HCT116 (cell line): ENCODE measurements around the gene PCYT1A. TPM values are rescaled to one million over a fixed set of nuclear protein-coding genes. Genes with fewer than 3 reads are reported as not detected.
A peak's percentile ranks its signal among the peaks of the same experiment; 100 is the strongest.

Experiments
- ATAC-seq: fragments of 200-7000 bp; cut with Tn5 transposase; 2 replicates; pipeline ENCODE4 v1.9.1; 2020; ENCODE audit warnings: mild to moderate bottlenecking, moderate library complexity
- BruUV-seq: library from RNA; stranded (reverse); fragments of 400-500 nt; replicated peaks from 2 replicates; lab custom pipeline; 2021; lab: Mats Ljungman, UMichigan
- CTCF ChIA-PET: fragments of 300-600 bp; sonication (Branson Sonifier 250); formaldehyde crosslinking; loops from one replicate; lab custom pipeline; 2021; ENCODE audit warnings: antibody characterized with exemption; lab: Charles Lee
- POLR2A ChIA-PET: fragments of 300-600, 350-600 bp; sonication (Branson Sonifier 250); formaldehyde crosslinking; loops from one replicate; lab custom pipeline; 2021; ENCODE audit warnings: antibody characterized with exemption; lab: Charles Lee
- RAD21 ChIA-PET, 2 experiments: fragments of 300-600 bp; sonication (Branson Sonifier 250); formaldehyde crosslinking; loops; one replicate each; lab custom pipeline; 2023; ENCODE audit warnings: low total read pairs in 2 of 2; ENCODE audit not compliant: uncharacterized antibody in 2 of 2, unreplicated experiment in 2 of 2, low non-redundant PET in 1 of 2; lab: Charles Lee
- DNase-seq: peaks from one replicate; pipeline ENCODE4 v3.0.0-alpha.2; 2010; ENCODE audit warnings: low read depth, low spot score
- H2AFZ ChIP-seq: fragments of 200-600 bp; shearing (Covaris generic), sonication (generic); 2 replicates; pipeline ENCODE4 v1.6.1; 2017; ENCODE audit warnings: low read depth, mixed run types, mixed read lengths, antibody characterized with exemption, low read length; ENCODE audit not compliant: poor library complexity, severe bottlenecking
- H3K27ac ChIP-seq: 2 replicates; pipeline ENCODE4 v1.5.1; 2012; ENCODE audit warnings: low read depth, low read length
- H3K27me3 ChIP-seq: fragments of 200-600 bp; sonication (generic); 2 replicates; pipeline ENCODE4 v1.6.1; 2016; ENCODE audit warnings: mixed run types, low read length, mixed read lengths; ENCODE audit not compliant: insufficient read depth
- H3K36me3 ChIP-seq, 2 experiments: fragments of 200-500 bp in 1 of 2; fragments of 200-600 bp in 1 of 2; sonication (Bioruptor generic) in 1 of 2; sonication (generic) in 1 of 2; 2 replicates each; pipeline versions ENCODE4 v1.5.1 to v1.6.1; 2014 to 2016; ENCODE audit warnings: low read length in 2 of 2, inconsistent platforms in 1 of 2, mixed read lengths in 1 of 2, mixed run types in 1 of 2; ENCODE audit not compliant: insufficient read depth in 2 of 2, control insufficient read depth in 1 of 2
- H3K4me1 ChIP-seq, 2 experiments: fragments of 200-600 bp in 1 of 2; sonication (generic) in 1 of 2; 2 replicates each; pipeline versions ENCODE4 v1.5.1 to v1.6.1; 2012 to 2017; ENCODE audit warnings: low read length in 2 of 2, inconsistent platforms in 1 of 2, mild to moderate bottlenecking in 1 of 2, mixed read lengths in 1 of 2, mixed run types in 1 of 2, moderate library complexity in 1 of 2; ENCODE audit not compliant: insufficient read depth in 2 of 2, control insufficient read depth in 1 of 2
- H3K4me2 ChIP-seq: fragments of 200-600 bp; sonication (generic); 2 replicates; pipeline ENCODE4 v1.6.1; 2017; ENCODE audit warnings: mixed run types, low read length, mixed read lengths
- H3K4me3 ChIP-seq, 2 experiments: fragments of 200-600 bp in 1 of 2; sonication (generic) in 1 of 2; replicated peaks in 1 of 2; 2 replicates each; pipeline ENCODE4 v1.5.1; 2011 to 2016; ENCODE audit warnings: low read length in 2 of 2, control low read depth in 1 of 2, low read depth in 1 of 2, mild to moderate bottlenecking in 1 of 2, mixed read lengths in 1 of 2, mixed run types in 1 of 2
- H3K79me2 ChIP-seq: fragments of 200-600 bp; sonication (generic); 2 replicates; pipeline ENCODE4 v1.6.1; 2017; ENCODE audit warnings: mild to moderate bottlenecking, mixed run types, low read length, moderate library complexity, mixed read lengths; ENCODE audit not compliant: insufficient read depth
- H3K9ac ChIP-seq: fragments of 200-600 bp; sonication (generic); 2 replicates; pipeline ENCODE4 v1.6.1; 2016; ENCODE audit warnings: low read length, mixed read lengths
- H3K9me2 ChIP-seq: fragments of 200-600 bp; sonication (generic), shearing (Covaris generic); 2 replicates; pipeline ENCODE4 v1.6.1; 2017; ENCODE audit warnings: mixed run types, mild to moderate bottlenecking, moderate library complexity; ENCODE audit not compliant: insufficient read depth
- H3K9me3 ChIP-seq, 2 experiments: fragments of 200-500 bp in 1 of 2; fragments of 200-600 bp in 1 of 2; sonication (Bioruptor generic) in 1 of 2; sonication (generic) in 1 of 2; 2 replicates each; pipeline ENCODE4 v1.6.1; 2014 to 2017; ENCODE audit warnings: low read length in 2 of 2, mixed read lengths in 2 of 2, inconsistent platforms in 1 of 2, low read depth in 1 of 2, mild to moderate bottlenecking in 1 of 2, mixed run types in 1 of 2, moderate library complexity in 1 of 2; ENCODE audit not compliant: control insufficient read depth in 1 of 2, insufficient read depth in 1 of 2
- H4K20me1 ChIP-seq: fragments of 200-600 bp; sonication (generic), shearing (Covaris generic); 2 replicates; pipeline ENCODE4 v1.6.1; 2017; ENCODE audit warnings: mixed run types, mild to moderate bottlenecking, moderate library complexity; ENCODE audit not compliant: insufficient read depth
- CBX3 ChIP-seq: IDR thresholded peaks from 2 replicates; pipeline ENCODE4 v1.6.1; 2012; ENCODE audit warnings: low read depth
- EGR1 ChIP-seq: IDR thresholded peaks from 2 replicates; pipeline ENCODE4 v1.6.1; 2012; ENCODE audit warnings: low read depth
- ELF1 ChIP-seq: IDR thresholded peaks from 2 replicates; pipeline ENCODE4 v1.6.1; 2012; ENCODE audit warnings: low read depth, borderline replicate concordance
- EZH2 ChIP-seq: fragments of 200-600 bp; sonication (generic); IDR thresholded peaks from 2 replicates; pipeline ENCODE4 v1.6.1; 2017; ENCODE audit warnings: antibody characterized with exemption, mixed run types
- JUND ChIP-seq: IDR thresholded peaks from 2 replicates; pipeline ENCODE4 v1.6.1; 2012
- RAD21 ChIP-seq: IDR thresholded peaks from 2 replicates; pipeline ENCODE4 v1.6.1; 2012; ENCODE audit warnings: low read depth, mild to moderate bottlenecking
- REST ChIP-seq: IDR thresholded peaks from 2 replicates; pipeline ENCODE4 v1.6.1; 2012; ENCODE audit warnings: low read depth
- SIN3A ChIP-seq: IDR thresholded peaks from 2 replicates; pipeline ENCODE4 v1.6.1; 2012; ENCODE audit warnings: low read depth
- ZFX ChIP-seq: fragments of 450-650 bp; IDR thresholded peaks from 2 replicates; pipeline ENCODE4 v1.6.1; 2017
- intact Hi-C: fragments of 100-400 bp; cut with micrococcal nuclease; formaldehyde crosslinking; loops from 2 replicates; pipeline ENCODE4 v1.10.0; 2022
- total RNA-seq: library from RNA; stranded (reverse); gene quantifications from one replicate; pipeline ENCODE4 v1.2.1, GENCODE V29; 2021; ENCODE audit not compliant: unreplicated experiment

The PCYT1A gene
- total RNA-seq, 1 experiment from 2014 or later = 32.1 TPM

- no TSS peak for BruUV-seq
- H3K27ac ChIP-seq = no peak overlapping the region
- ChIA-PET CTCF (no interaction called here), RAD21 (no interaction called here), POLR2A (no interaction called here)
- H3K27me3 ChIP-seq = no peaks in the 10 kb centered on the region
- no peak overlapping the region for H2AFZ ChIP-seq
- H3K4me2 ChIP-seq = no peak overlapping the region
- no peak overlapping the region for H3K4me3 ChIP-seq
- no peaks in the 10 kb centered on the region for H4K20me1 ChIP-seq
- peaks cover 20 to 42% of the 10 kb centered on the region in 2 experiments for H3K4me1 ChIP-seq
- H3K79me2 ChIP-seq = peaks cover 88% of the 10 kb centered on the region
- H3K9me2 ChIP-seq = no peaks in the 10 kb centered on the region
- no peak overlapping the region for H3K9ac ChIP-seq
- H3K36me3 ChIP-seq = no peaks in the 10 kb centered on the region
- DNase-seq = no peak
- ATAC-seq = no peak
- H3K9me3 ChIP-seq = no peaks in the 10 kb centered on the region
- intact Hi-C loops = no loop called here
- no peak for TF ChIP-seq RAD21
- TF ChIP-seq EZH2 = no peak
- TF ChIP-seq CBX3 = no peak
- no peak for TF ChIP-seq ELF1
Observed at GRCh38 chr3:196280689-196281440, 6.7 kb downstream of the PCYT1A start.

GRCh38 chr3:196275126-196275525 is 12.4 kb downstream of the PCYT1A start:
- POLR2A ChIA-PET = no interaction called here
- H3K27ac ChIP-seq = no peak overlapping the region
- peaks cover 0 to 8% of the 10 kb centered on the region in 2 experiments; a peak in 2 of 4 replicates for H3K36me3 ChIP-seq
- CTCF ChIA-PET = no interaction called here
- no TSS peak for BruUV-seq
- no peak for DNase-seq
- no peak for ATAC-seq
- no peak for TF ChIP-seq EGR1
- TF ChIP-seq SIN3A = no peak
- no peak for TF ChIP-seq REST
- no peak for TF ChIP-seq ZFX
- TF ChIP-seq EZH2 = no peak
- no peak for TF ChIP-seq JUND
- peaks cover 4% of the 10 kb centered on the region in 2 experiments; a peak in 2 of 4 replicates for H3K9me3 ChIP-seq
- peaks cover 17 to 45% of the 10 kb centered on the region in 2 experiments for H3K4me1 ChIP-seq
- H3K4me3 ChIP-seq = no peak overlapping the region
- H3K9me2 ChIP-seq = no peaks in the 10 kb centered on the region
- H4K20me1 ChIP-seq = 0 out of 2 replicates have a peak, but pooled peaks cover 5% of the 10 kb centered on the region
- H3K4me2 ChIP-seq = peak overlapping the region; percentile 17
- no peak overlapping the region for H3K9ac ChIP-seq
- H2AFZ ChIP-seq = no peak overlapping the region
- peaks cover 72% of the 10 kb centered on the region for H3K79me2 ChIP-seq
- intact Hi-C loops = no loop called here
- RAD21 ChIA-PET = no interaction called here
- H3K27me3 ChIP-seq = no peaks in the 10 kb centered on the region
